Epithelial cell of proximal tubule (primary cell): ENCODE results near the gene TAF1D. TPM values are rescaled to one million over a fixed set of nuclear protein-coding genes. Genes with fewer than 3 reads are reported as not detected.

Source experiments
- DNase-seq: peaks from one replicate; pipeline ENCODE4 v3.0.0-alpha.2; 2011; ENCODE audit warnings: low read depth
- H3K4me3 ChIP-seq: 2 replicates; pipeline ENCODE4 v1.5.1; 2011; ENCODE audit warnings: low read depth, mild to moderate bottlenecking, low read length
- total RNA-seq: library from RNA; depleted of rRNA; stranded (reverse); fragments of >200 nt; gene quantifications from 2 replicates; pipeline ENCODE4 v1.2.3, GENCODE V29; 2015
- TF ChIP-seq, protein P1 (sequence below): conservative IDR thresholded peaks from 2 replicates; pipeline ENCODE4 v1.5.1; 2012; ENCODE audit warnings: low read depth, mild to moderate bottlenecking, low read length

TAF1D gene
- total RNA-seq, 1 donor from 2014 or later: 124 TPM

DNA sequence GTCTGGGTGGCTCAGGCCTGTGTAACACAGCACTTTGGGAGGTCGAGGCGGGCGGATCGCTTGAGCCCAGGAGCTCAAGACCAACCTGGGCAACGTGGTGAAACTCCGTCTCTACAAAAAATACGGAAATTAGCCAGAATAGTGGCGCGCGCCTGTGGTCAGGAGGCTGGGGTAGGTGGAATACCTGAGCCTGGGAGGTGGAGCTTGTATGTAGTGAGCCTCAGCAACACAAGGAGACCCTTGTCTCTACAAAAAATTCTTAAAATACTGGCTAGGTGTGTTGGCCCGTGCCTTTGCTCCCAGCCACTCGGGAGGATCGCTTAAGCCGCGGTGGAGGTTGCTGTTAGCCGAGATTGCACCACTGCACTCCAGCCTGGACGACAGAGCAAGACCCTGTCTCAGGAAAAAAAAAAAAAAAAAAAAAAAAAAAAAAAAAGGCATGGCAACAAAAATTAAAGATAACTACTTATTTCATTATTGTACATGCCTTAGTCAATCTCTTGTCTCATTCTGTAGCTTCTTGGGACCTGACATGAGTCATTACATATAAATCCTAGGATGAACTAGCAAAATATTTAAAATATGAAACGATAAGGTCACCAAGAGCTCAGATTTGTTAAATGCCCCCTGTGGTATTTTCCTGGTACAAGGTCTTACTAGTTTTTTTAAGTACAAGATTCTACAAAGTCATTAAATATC, 1.1 kb downstream of the TAF1D start:
- peak overlapping the region; percentile 90 for H3K4me3 ChIP-seq
- no peak for DNase-seq
- TF ChIP-seq, protein P1, sequence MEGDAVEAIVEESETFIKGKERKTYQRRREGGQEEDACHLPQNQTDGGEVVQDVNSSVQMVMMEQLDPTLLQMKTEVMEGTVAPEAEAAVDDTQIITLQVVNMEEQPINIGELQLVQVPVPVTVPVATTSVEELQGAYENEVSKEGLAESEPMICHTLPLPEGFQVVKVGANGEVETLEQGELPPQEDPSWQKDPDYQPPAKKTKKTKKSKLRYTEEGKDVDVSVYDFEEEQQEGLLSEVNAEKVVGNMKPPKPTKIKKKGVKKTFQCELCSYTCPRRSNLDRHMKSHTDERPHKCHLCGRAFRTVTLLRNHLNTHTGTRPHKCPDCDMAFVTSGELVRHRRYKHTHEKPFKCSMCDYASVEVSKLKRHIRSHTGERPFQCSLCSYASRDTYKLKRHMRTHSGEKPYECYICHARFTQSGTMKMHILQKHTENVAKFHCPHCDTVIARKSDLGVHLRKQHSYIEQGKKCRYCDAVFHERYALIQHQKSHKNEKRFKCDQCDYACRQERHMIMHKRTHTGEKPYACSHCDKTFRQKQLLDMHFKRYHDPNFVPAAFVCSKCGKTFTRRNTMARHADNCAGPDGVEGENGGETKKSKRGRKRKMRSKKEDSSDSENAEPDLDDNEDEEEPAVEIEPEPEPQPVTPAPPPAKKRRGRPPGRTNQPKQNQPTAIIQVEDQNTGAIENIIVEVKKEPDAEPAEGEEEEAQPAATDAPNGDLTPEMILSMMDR: no peak

DNA sequence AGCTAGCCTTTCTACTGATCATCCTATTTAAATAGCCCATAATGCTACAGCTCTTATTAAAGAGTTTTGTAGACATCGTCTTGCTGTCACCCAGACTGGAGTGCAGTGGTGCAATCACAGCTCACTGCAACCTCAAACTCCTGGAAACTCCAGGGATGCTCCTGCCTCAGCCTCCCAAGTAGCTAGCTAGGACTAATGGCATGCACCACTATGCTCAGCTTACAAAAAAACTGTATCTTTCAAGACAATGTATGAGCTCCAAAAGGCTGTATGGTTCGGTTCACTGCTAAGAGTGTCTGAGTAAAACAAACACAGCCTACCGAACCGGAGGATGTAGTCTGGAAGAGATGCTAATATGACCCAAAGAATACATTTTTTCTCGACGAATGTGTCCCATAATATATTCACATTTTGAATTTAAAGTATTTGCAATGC, 2.6 kb downstream of the TAF1D start:
- no peak for DNase-seq
- TF ChIP-seq, protein P1: no peak
- H3K4me3 ChIP-seq: peak overlapping the region; percentile 90

DNA sequence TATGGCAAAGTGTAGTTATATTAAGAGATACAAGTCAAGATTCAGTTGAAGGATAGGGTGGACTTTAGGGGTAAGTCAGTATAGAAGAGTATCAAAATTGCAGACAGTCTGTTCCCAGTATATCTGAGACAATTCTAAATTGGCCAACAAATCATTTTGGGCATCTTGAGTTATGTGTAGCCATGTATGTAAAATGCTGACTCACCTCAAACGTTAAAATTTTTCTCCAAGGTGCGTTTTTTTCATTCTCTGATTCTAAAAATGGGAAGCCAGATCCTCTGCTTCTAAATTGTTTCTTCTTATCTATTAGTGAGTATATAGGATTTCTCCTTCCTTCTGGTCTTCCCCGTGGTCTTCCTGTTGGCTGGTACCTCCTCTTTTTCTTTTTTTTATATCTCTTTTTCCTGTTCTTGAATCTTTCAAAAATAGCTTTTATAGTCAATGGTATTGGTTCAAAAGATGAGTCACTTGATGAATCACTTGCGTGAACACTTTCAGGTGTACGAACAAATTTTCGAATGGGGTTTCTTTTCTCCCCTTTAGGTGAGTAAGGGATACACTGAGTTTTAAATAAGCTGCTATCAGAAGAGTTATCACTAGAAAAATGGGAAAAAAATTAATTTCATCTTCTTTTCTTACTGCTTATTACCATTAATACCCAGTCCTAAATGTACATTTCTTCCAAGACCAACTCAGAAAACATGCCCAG, 3.2 kb downstream of the TAF1D start:
- H3K4me3 ChIP-seq: peak overlapping the region; percentile 90
- no peak for DNase-seq
- TF ChIP-seq, protein P1: no peak

DNA sequence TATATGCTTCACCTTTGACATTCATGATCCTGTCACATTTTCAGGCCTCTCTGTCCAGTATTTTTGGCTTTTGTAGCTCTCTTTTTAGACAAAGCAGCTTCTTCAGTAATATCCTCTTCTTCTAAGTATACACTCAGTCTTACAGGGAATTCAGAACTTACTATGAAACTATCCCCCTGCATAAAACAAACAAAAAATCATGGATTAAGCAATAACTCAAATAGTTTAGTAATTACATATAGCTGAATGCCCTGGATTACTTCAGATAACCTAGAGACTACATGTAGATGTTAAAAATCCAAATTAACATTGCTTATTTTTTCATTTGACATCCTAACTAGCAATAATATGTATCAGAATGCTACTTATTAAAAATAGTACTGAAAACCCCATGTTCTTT, 5.2 kb downstream of the TAF1D start:
- no peak overlapping the region for H3K4me3 ChIP-seq
- no peak for DNase-seq
- TF ChIP-seq, protein P1: no peak

DNA sequence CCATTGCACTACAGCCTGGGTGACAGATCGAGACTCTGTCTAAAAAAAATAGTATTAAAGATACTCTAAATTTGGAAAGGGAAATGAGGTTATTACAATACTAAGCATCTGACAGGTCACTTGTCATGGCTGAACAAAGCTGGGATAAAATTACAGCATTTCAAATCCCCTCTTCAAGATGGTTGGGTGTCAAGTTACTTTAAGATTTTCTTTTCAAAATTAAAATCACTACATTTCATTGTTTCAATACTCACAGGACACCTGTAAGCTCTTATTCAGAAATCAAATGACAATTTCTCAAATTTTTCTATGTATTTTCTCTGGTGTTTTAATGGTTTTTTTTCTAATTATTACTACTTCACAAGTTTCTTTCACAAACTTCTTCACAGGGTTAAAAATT, 5.7 kb downstream of the TAF1D start:
- TF ChIP-seq, protein P1: no peak
- no peak overlapping the region for H3K4me3 ChIP-seq
- no peak for DNase-seq

DNA sequence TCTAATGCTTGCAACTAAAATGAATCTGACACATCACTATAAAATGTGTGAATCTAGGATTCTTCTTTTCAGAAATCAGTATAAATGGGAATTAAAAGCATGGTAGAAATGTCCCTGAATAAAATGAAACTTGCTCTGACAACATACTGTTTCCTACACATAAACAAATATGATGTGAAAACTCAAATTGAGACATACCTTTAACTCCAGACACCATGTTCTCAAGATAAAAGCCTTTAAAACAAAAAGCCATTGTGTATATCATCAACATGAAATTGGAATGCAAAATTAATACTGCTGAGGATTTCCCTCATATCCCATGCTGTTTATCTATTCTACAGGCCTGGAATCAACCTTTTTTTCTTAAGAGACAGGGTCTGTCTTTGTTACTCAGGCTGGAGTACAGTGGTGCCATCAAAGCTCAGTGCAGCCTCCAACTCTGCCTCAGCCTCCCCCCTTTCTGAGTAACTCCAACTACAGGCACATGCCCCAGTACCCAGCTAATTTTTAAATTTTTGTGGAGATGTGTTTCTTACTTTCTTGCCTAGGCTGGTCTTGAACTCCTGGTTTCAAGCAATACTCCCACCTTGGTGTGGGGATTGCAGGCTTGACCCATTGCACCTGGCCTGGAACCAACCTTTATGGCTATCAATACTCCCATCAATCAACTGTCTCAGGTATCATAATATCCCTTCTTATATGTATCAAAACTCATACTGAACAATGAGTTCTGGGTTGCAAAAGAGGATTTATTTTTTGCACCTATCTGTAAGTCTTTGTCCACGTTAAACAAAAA, 6.7 kb downstream of the TAF1D start:
- H3K4me3 ChIP-seq: no peak overlapping the region
- no peak for DNase-seq
- TF ChIP-seq, protein P1: no peak
